ENCODE measurements around the gene CBX7.
"Not testable (repeated sequence)": the region's sequence is repeated elsewhere in the genome, so short reads cannot be mapped to it uniquely, and the experiment has no call there.

Gene CBX7

GRCh38 chr22:39173787-39174497 is 21.5 kb upstream of the CBX7 start:
- DNase-seq, result no peak

GRCh38 chr22:39173050-39173706 is 20.7 kb upstream of the CBX7 start:
- no peak for DNase-seq

- not testable (repeated sequence) for DNase-seq
Observed at GRCh38 chr22:39172265-39173049, 20.0 kb upstream of the CBX7 start.

GRCh38 chr22:39171623-39172264 is 19.3 kb upstream of the CBX7 start:
- no peak for DNase-seq

- peak; percentile 43 for DNase-seq
Observed at GRCh38 chr22:39170825-39171622, 18.5 kb upstream of the CBX7 start.

- DNase-seq, result no peak
Observed at GRCh38 chr22:39169797-39170466, 17.5 kb upstream of the CBX7 start.

- DNase-seq, result no peak
Observed at GRCh38 chr22:39166547-39166946, 14.1 kb upstream of the CBX7 start.

- DNase-seq, result not testable (repeated sequence)
Observed at GRCh38 chr22:39156093-39156492, 3.6 kb upstream of the CBX7 start.

- DNase-seq, result no peak
Observed at GRCh38 chr22:39155421-39155820, 2.9 kb upstream of the CBX7 start.

GRCh38 chr22:39153220-39153717 is 789 bp upstream of the CBX7 start:
- peak; percentile 4 for DNase-seq

- no peak for DNase-seq
Observed at GRCh38 chr22:39152024-39152510, 413 bp downstream of the CBX7 start.

- no peak for DNase-seq
Observed at GRCh38 chr22:39151329-39151975, 1.0 kb downstream of the CBX7 start.

GRCh38 chr22:39150848-39151215 is 1.6 kb downstream of the CBX7 start:
- DNase-seq, result no peak

GRCh38 chr22:39149915-39150847 is 2.3 kb downstream of the CBX7 start:
- no peak for DNase-seq

GRCh38 chr22:39148727-39149535 is 3.5 kb downstream of the CBX7 start:
- no peak for DNase-seq

GRCh38 chr22:39148026-39148726 is 4.3 kb downstream of the CBX7 start:
- DNase-seq, result no peak

GRCh38 chr22:39147335-39148025 is 5.0 kb downstream of the CBX7 start:
- DNase-seq, result no peak
